Immature natural killer cell (primary cell): ENCODE results near the gene IL3RA. TPM values are rescaled to one million over a fixed set of nuclear protein-coding genes. Genes with fewer than 3 reads are reported as not detected.
"Not testable (repeated sequence)": the region's sequence is repeated elsewhere in the genome, so short reads cannot be mapped to it uniquely, and the experiment has no call there.

Source experiments
- DNase-seq, 3 donors: peaks; one replicate each; pipeline ENCODE4 v3.0.0; 2022; ENCODE audit warnings: mixed read lengths in 1 of 3
- H3K27ac Mint-ChIP-seq, 6 donors: one replicate each; pipeline ENCODE4 v1.8.0; 2020; ENCODE audit warnings: mixed read lengths in 6 of 6, mild to moderate bottlenecking in 5 of 6, inconsistent platforms in 4 of 6, moderate library complexity in 3 of 6
- H3K27me3 Mint-ChIP-seq, 3 donors: one replicate each; pipeline ENCODE4 v1.8.0; 2020 to 2021; ENCODE audit warnings: low read depth in 3 of 3, mild to moderate bottlenecking in 3 of 3, mixed read lengths in 3 of 3, moderate library complexity in 3 of 3, inconsistent platforms in 1 of 3
- H3K36me3 Mint-ChIP-seq, 3 donors: one replicate each; pipeline ENCODE4 v1.8.0; 2020; ENCODE audit warnings: mixed read lengths in 3 of 3, inconsistent platforms in 2 of 3, mild to moderate bottlenecking in 2 of 3
- H3K4me1 Mint-ChIP-seq, 2 donors: one replicate each; pipeline ENCODE4 v1.8.0; 2020; ENCODE audit warnings: inconsistent platforms in 2 of 2, mild to moderate bottlenecking in 2 of 2, mixed read lengths in 2 of 2, moderate library complexity in 1 of 2
- H3K4me3 Mint-ChIP-seq, 5 donors: one replicate each; pipeline ENCODE4 v1.8.0; 2020; ENCODE audit warnings: mild to moderate bottlenecking in 5 of 5, mixed read lengths in 5 of 5, inconsistent platforms in 3 of 5, moderate library complexity in 3 of 5
- H3K9me3 Mint-ChIP-seq, 6 donors: one replicate each; pipeline ENCODE4 v1.8.0; 2020; ENCODE audit warnings: mild to moderate bottlenecking in 6 of 6, mixed read lengths in 6 of 6, inconsistent platforms in 4 of 6, moderate library complexity in 3 of 6
- polyA plus RNA-seq, 3 donors: library from polyadenylated mRNA; unstranded; fragments of 300-500 nt; fragmentation: Illumina TruSeq; gene quantifications; one replicate each; pipeline ENCODE4 v1.2.3, GENCODE V29; 2021

IL3RA gene
- polyA plus RNA-seq, 3 donors from 2014 or later = 0.79 to 5.0 (median 1.5) TPM

DNA sequence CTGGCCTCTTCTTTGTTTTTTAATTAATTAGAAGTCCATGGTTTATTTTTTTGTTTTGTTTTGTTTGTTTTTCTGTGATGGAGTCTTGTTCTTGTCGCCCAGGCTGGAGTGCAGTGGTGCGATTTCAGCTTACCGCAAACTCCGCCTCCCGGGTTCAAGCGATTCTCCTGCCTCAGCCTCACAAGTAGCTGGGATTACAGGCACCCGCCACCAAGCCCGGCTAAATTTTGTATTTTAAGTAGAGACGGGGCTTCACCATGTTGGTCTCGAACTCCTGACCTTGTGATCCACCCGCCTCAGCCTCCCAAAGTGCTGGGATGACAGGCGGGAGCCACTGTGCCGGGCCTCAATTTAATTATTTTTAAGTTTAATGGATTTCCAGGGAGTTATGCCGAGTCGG is 13.0 kb downstream of the IL3RA start:
- not testable (repeated sequence) for H3K36me3 Mint-ChIP-seq, H3K4me3 Mint-ChIP-seq, DNase-seq, H3K9me3 Mint-ChIP-seq, H3K4me1 Mint-ChIP-seq, H3K27me3 Mint-ChIP-seq, H3K27ac Mint-ChIP-seq

DNA sequence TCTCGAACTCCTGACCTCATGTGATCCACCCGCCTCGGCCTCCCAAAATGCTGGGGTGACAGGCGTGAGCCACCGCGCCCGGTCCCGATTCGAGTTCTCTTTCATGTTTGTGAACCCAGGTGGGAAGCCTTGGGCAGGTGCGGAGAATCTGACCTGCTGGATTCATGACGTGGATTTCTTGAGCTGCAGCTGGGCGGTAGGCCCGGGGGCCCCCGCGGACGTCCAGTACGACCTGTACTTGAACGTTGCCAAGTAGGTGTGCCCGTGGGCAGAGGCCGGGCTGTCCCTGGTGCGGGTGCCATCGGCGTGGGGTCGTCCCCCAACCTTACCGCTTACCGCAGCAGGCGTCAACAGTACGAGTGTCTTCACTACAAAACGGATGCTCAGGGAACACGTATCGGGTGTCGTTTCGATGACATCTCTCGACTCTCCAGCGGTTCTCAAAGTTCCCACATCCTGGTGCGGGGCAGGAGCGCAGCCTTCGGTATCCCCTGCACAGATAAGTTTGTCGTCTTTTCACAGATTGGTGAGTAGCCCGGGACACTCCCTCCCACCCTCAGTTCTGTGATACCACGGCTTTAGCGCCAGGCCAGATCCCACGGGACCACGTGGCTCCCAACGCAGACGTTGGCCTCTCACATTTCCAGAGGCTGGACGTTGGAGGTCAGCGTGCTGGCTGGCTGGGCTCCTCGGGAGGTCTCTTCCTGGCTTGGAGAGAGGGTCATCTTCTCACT is 15.6 kb downstream of the IL3RA start:
- DNase-seq = no peak
- H3K27ac Mint-ChIP-seq = no peak overlapping the region
- peaks cover 0 to 2% (median 2%) of the 10 kb centered on the region in 3 donors for H3K27me3 Mint-ChIP-seq
- H3K9me3 Mint-ChIP-seq = no peaks in the 10 kb centered on the region
- H3K4me1 Mint-ChIP-seq = peaks cover 0 to 2% of the 10 kb centered on the region in 2 donors
- no peaks in the 10 kb centered on the region for H3K36me3 Mint-ChIP-seq
- H3K4me3 Mint-ChIP-seq = no peak overlapping the region

DNA sequence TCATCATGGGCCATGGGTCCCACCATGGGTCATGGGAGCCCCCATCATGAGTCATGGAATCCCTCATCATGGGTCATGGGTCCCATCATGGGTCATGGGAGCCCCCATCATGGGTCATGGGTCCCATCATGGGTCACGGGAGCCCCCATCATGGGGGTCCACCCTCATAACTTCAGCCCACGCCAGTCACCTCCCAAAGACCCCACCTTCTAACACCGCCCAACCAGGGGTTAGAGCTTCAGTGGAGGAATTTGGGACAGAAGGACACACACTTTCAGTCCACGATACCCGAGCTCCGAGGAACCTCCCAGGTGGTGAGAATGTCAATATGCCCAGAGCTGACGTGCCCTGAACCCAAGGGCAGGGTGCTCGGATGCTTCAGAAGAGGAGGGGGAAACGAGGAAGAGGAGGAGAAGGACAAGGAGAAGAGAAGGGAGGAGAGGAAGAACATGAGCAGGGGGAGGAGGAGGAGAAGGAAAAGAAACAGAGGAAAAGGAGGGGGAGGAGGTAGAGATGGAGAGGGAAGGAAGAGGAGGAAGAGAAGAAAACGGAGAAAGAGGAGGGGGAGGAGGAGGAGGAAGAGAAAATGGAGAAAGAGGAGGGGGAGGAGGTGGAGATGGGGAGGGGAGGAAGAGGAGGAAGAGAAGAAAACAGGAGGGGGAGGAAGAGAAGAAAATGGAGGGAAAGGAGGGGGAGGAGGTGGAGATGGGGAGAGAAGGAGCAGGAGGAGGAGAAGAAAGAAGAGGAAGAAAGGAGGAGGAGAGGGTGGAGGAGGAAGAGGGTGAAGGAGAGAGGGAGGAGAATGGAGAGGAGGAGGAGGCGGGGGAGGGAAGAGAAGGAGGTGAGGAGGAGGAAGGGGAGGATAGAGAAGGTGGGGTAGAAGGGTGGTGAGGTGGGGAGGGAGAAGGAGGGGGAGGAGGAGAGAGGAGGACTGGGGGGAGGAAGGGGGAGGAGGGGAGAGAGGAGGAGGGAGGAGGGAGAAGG is 17.7 kb downstream of the IL3RA start:
- Mint-ChIP-seq H3K27ac (no peak overlapping the region), H3K27me3 (peaks cover 0 to 2% (median 0%) of the 10 kb centered on the region in 3 donors), H3K9me3 (peaks cover 0 to 3% (median 0%) of the 10 kb centered on the region in 6 donors), H3K36me3 (peaks cover 1 to 11% (median 9%) of the 10 kb centered on the region in 3 donors), H3K4me3 (no peak overlapping the region), H3K4me1 (peaks cover 0 to 2% of the 10 kb centered on the region in 2 donors)
- DNase-seq = no peak

DNA sequence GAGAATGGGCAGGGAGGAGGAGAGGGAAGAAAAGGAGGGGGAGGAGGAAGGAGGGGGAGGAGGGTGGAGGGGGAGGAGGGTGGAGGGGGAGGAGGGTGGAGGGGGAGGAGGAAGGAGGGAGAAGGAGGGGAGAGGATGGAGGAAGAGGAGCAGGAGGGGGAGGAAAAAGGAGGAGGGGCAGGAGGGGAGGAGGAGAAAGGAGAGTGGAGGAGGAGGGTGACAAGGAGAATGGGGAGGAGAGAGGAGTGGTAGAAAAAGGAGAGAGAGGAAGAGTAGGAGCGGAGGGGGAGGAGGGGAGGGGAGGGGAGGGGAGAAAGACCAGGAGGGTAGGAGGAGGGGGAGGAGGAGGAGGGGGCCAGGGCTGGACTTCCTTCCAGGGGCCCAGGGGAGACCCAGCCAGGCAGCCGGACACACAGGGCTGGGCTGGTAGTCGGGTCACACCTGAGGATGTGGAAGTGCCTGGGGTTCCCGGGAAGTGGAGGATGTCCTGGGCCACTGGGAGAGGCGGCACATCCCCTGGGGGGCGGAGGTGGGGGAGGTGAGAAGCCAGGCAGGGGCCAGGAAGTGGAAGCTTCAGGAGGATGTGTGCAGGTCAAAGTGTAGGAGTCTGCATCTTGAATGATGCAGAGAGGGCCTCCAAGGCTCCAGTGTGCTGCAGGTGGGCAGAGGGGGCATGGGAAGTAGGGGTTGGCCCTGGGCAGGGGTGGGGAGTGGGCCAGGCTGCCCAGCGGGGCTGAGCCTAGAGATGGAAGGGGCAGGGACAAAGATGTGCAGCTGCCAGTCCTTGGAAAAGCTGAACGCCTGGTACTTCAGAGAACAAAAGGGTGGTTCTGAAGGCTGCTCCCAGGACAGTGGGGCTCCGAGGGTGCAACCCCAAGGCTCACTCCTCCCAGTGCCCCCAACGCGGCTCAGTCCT is 18.8 kb downstream of the IL3RA start:
- peaks cover 0 to 2% of the 10 kb centered on the region in 2 donors for H3K4me1 Mint-ChIP-seq
- H3K36me3 Mint-ChIP-seq = peaks cover 5 to 18% (median 16%) of the 10 kb centered on the region in 3 donors
- peaks cover 0 to 3% (median 0%) of the 10 kb centered on the region in 6 donors for H3K9me3 Mint-ChIP-seq
- peak overlapping the region in 1 of 6 donors; percentile 12 for H3K27ac Mint-ChIP-seq
- H3K4me3 Mint-ChIP-seq = no peak overlapping the region
- H3K27me3 Mint-ChIP-seq = peaks cover 0 to 4% (median 2%) of the 10 kb centered on the region in 3 donors
- DNase-seq = no peak

DNA sequence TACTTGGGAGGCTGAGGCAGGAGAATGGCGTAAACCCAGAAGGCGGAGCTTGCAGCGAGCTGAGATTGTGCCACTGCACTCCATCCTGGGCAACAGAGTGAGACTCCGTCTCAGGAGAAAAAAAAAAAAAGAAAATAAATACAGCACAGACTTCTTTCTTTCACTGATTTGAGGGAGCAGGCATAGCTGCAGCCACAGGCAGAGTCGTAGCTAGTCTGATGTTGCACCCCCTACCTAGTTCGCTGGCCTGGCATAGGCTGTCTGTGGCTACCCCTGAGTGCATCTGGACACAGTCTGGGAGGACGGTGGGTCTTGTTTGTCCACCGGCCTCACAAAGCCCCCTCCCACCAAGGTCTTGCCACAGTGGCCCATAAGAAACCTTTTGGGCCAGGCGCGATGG is 21.4 kb downstream of the IL3RA start:
- no peak for DNase-seq
- H3K27ac Mint-ChIP-seq = no peak overlapping the region
- H3K4me1 Mint-ChIP-seq = peaks cover 0 to 2% of the 10 kb centered on the region in 2 donors
- H3K36me3 Mint-ChIP-seq = peaks cover 12 to 29% (median 27%) of the 10 kb centered on the region in 3 donors
- H3K9me3 Mint-ChIP-seq = peaks cover 0 to 3% (median 0%) of the 10 kb centered on the region in 6 donors
- H3K4me3 Mint-ChIP-seq = no peak overlapping the region
- peaks cover 0 to 4% (median 2%) of the 10 kb centered on the region in 3 donors for H3K27me3 Mint-ChIP-seq

DNA sequence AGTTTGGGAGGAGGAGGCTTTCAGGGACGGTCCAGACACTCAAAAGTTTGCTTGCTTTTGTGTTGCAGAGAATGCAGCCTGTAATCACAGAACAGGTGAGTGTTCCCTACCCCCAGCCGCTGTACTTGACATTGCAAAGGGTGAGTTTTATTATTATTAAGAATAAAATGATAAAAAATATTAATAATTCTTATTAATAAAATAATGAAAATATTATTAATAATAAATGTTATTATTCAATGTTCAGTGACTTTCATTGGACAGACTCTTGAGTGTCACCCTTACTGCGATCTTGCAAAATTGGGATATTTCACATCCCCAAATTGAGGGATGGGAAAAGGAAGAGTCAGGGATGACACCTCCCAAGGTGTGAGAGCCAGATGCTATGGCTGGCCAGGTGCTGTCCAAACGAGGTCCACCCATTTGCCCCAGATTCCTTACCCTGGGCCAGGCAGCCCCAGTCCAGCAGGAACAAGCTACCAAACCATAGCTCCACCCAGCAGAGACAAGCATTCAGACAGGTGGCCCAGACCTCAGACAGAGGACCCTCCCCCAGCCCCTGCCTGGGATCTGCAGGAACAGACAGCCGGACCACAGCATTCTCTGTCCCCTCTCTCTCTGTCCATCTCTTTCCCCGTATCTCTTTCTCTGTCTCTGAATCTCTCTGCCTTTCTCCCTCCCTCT is 22.4 kb downstream of the IL3RA start:
- DNase-seq = no peak
- peaks cover 0 to 4% (median 2%) of the 10 kb centered on the region in 3 donors for H3K27me3 Mint-ChIP-seq
- peak overlapping the region in 1 of 6 donors; percentile 48 for H3K27ac Mint-ChIP-seq
- H3K4me1 Mint-ChIP-seq = peaks cover 0 to 2% of the 10 kb centered on the region in 2 donors
- peaks cover 12 to 29% (median 27%) of the 10 kb centered on the region in 3 donors for H3K36me3 Mint-ChIP-seq
- no peak overlapping the region for H3K4me3 Mint-ChIP-seq
- H3K9me3 Mint-ChIP-seq = peaks cover 0 to 3% (median 0%) of the 10 kb centered on the region in 6 donors

DNA sequence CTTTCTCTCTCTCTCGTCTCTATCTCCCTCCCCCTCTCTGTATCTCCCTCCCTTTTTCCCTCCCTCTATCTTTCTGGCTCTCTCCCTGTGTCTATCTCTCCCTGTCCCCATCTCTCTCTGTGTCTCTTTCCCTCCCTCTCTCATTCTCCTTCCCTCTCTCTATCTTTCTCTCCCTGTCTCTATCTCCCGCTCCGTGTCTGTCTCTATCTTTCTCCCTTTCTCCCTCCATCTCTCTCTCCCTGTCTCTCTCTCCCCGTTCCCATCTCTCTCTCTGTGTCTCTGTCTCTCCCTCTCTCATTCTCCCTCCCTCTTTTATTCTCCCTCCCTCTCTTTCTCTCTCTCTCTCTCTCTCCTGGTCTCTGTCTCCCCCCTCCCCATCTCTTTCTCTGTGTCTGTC is 22.9 kb downstream of the IL3RA start:
- DNase-seq = no peak
- peaks cover 2% of the 10 kb centered on the region in 3 donors for H3K27me3 Mint-ChIP-seq
- H3K4me3 Mint-ChIP-seq = no peak overlapping the region
- H3K36me3 Mint-ChIP-seq = peaks cover 12 to 29% (median 27%) of the 10 kb centered on the region in 3 donors
- no peaks in the 10 kb centered on the region for H3K4me1 Mint-ChIP-seq
- peaks cover 0 to 3% (median 0%) of the 10 kb centered on the region in 6 donors for H3K9me3 Mint-ChIP-seq
- H3K27ac Mint-ChIP-seq = peak overlapping the region in 1 of 6 donors; percentile 48

DNA sequence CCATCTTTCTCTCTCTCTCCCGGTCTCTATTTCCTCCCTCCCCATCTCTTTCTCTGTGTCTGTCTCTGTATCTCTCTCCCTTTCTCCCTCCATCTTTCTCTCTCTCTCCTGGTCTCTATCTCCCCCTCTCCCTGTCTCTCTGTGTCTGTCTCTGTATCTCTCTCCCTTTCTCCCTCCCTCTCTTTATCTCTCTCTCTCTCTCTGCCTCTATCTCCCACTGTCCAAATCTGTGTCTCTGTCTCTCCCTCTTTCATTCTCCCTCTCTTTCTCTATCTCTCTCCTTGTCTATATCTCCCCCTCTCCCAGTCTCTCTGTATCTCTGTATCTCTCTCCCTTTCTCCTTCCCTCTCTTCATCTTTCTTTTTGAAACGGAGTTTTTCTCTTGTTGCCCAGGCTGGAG is 23.6 kb downstream of the IL3RA start:
- Mint-ChIP-seq H3K4me3 (no peak overlapping the region), H3K9me3 (peaks cover 0 to 3% (median 0%) of the 10 kb centered on the region in 6 donors), H3K27me3 (peaks cover 2 to 4% (median 2%) of the 10 kb centered on the region in 3 donors), H3K27ac (peak overlapping the region in 2 of 6 donors; percentile 50 to 80), H3K4me1 (peaks cover 0 to 1% of the 10 kb centered on the region in 2 donors), H3K36me3 (peaks cover 12 to 30% (median 29%) of the 10 kb centered on the region in 3 donors)
- no peak for DNase-seq

DNA sequence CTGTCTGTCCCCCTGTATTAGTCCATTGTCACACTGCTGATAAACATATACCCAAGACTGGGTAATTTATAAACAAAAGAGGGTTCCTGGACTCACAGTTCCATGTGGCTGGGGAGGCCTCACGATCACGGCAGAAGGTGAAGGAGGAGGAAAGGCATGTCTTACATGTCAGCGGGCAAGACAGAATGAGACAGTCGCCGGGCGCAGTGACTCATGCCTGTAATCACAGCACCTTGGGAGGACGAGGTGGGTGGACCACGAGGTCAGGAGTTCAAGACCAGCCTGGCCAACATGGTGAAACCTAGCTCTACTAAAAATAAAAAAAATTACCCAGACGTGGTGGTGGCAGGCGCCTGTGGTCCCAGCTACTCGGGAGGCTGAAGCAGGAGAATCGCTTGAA is 24.7 kb downstream of the IL3RA start:
- peaks cover 12 to 30% (median 29%) of the 10 kb centered on the region in 3 donors for H3K36me3 Mint-ChIP-seq

DNA sequence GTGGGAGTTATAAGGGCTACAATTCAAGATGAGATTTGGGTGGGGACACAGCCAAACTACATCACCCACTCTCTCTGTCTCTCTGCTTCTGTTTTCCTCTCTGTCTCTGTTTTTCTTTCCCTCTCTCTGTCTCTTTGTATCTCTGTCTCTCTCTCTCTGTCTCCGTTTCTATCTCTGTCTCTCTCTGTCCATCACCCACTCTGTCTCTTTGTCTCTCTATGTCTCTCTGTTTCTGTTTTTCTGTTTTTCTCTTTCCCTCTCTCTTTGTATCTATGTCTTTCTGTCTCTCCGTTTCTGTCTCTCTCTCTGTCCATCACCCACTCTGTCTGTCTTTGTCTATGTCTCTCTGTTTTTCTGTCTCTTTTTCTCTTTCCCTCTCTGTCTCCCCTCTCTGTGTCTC is 25.3 kb downstream of the IL3RA start:
- Mint-ChIP-seq H3K36me3 (peaks cover 12 to 30% (median 29%) of the 10 kb centered on the region in 3 donors), H3K9me3 (peaks cover 0 to 3% (median 0%) of the 10 kb centered on the region in 6 donors), H3K4me1 (peaks cover 0 to 1% of the 10 kb centered on the region in 2 donors), H3K4me3 (no peak overlapping the region), H3K27me3 (peaks cover 2 to 4% (median 2%) of the 10 kb centered on the region in 3 donors), H3K27ac (peak overlapping the region in 3 of 6 donors; percentile 3 to 33 (median 26))
- no peak for DNase-seq

More for the DNA sequence above, 24.7 kb downstream of the IL3RA start:
- H3K4me3 Mint-ChIP-seq = no peak overlapping the region
- peaks cover 0 to 1% of the 10 kb centered on the region in 2 donors for H3K4me1 Mint-ChIP-seq
- H3K9me3 Mint-ChIP-seq = peaks cover 0 to 3% (median 0%) of the 10 kb centered on the region in 6 donors
- DNase-seq = no peak
- no peak overlapping the region for H3K27ac Mint-ChIP-seq
- H3K27me3 Mint-ChIP-seq = peaks cover 2 to 4% (median 2%) of the 10 kb centered on the region in 3 donors

DNA sequence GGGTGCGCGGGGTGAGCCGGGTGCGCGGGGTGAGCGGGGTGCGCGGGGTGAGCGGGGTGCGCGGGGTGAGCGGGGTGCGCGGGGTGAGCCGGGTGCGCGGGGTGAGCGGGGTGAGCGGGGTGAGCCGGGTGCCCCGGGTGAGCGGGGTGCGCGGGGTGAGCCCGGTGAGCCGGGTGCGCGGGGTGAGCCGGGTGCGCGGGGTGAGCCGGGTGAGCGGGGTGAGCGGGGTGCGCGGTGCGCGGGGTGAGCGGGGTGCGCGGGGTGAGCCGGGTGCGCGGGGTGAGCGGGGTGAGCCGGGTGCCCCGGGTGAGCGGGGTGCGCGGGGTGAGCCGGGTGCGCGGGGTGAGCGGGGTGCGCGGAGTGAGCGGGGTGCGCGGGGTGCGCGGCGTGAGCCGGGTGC is 29.8 kb downstream of the IL3RA start:
- not testable (repeated sequence) for DNase-seq, H3K27ac Mint-ChIP-seq, H3K4me1 Mint-ChIP-seq, H3K9me3 Mint-ChIP-seq, H3K27me3 Mint-ChIP-seq, H3K4me3 Mint-ChIP-seq
- peaks cover 7 to 13% (median 12%) of the 10 kb centered on the region in 3 donors for H3K36me3 Mint-ChIP-seq

DNA sequence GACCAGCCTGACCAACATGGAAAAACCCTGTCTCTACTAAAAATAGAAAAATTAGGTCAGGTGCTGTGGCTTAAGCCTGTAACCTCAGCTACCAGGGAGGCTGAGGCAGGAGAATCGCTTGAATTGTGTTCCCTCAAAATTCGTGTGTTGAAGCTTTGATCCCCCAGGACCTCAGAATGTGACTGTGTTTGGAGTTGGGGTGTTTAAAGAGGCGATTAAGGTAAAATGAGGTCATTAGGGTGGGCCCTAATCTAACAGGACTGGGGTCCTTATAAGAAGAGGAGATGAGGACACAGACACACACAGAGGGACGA is 31.8 kb downstream of the IL3RA start:
- Mint-ChIP-seq H3K4me1 (peaks cover 0 to 1% of the 10 kb centered on the region in 2 donors), H3K27me3 (peaks cover 0 to 2% (median 1%) of the 10 kb centered on the region in 3 donors), H3K36me3 (peaks cover 0 to 4% (median 3%) of the 10 kb centered on the region in 3 donors), H3K9me3 (no peaks in the 10 kb centered on the region), H3K27ac (no peak overlapping the region), H3K4me3 (no peak overlapping the region)
- DNase-seq = no peak
